ENCODE data around the gene AZIN2. TPM values are rescaled to one million over a fixed set of nuclear protein-coding genes. Genes with fewer than 3 reads are reported as not detected.

The AZIN2 gene
- total RNA-seq, 4 donors from 2014 or later, result 11.6 to 93.3 (median 42.0) TPM

GRCh38 chr1:33163621-33164519, 82.9 kb downstream of the AZIN2 start:
- WGBS, 2 donors (ENCODE audit: low coverage in 1 of 2), result 79 to 83% methylated on average over 1 to 13 of the region's 14 CpGs
- Histone ChIP-seq H3K4me3 (no peak overlapping the region), H3K4me1 (peaks cover 0 to 8% (median 0%) of the 10 kb centered on the region in 4 donors), H3K27ac (no peak overlapping the region), H3K36me3 (no peaks in the 10 kb centered on the region), H3K27me3 (no peaks in the 10 kb centered on the region), H3K9me3 (no peaks in the 10 kb centered on the region)
- DNase-seq, result no peak
- intact Hi-C loops (cut with DNase I; ENCODE audit: low total_unique reads) (no loop called here), in situ Hi-C loops (cut with MboI; ENCODE audit: low pct_ligation_motif_present in 1 of 4, low pct_unique_long_range_greater_than_20kb in 1 of 4, low sequenced_read_pairs in 3 of 4) (no loop called here)
- TF ChIP-seq EP300 (IDR thresholded peaks at IDR 0.05; ENCODE audit: low read depth) (no peak), POLR2A (IDR thresholded peaks at IDR 0.05) (no peak), POLR2AphosphoS5 (IDR thresholded peaks at IDR 0.05) (no peak), CTCF (IDR thresholded peaks at IDR 0.05) (no peak)

DNA sequence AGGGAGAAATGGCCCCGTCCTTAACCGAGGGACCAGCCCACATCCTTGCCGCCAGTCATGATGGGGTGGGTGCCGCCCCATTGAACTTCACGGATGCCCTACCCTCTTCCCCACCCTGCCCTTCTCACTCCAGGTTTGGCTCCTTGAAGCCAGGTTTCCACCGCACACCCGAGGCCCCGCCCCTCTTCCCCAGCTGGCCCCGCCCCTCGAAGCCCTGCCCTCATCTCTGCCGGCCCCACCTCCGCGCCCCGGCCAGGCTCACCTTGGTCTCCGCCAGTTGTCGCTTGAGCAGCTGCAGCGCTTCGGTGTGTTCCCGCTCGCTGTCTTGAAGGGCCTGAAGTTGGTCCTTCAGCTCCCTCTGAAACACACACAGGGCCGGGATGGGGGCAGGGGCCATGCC, 84.3 kb downstream of the AZIN2 start:
- Histone ChIP-seq H3K27me3 (no peaks in the 10 kb centered on the region), H3K27ac (no peak overlapping the region), H3K4me1 (peaks cover 0 to 8% (median 0%) of the 10 kb centered on the region in 4 donors), H3K36me3 (no peaks in the 10 kb centered on the region), H3K9me3 (no peaks in the 10 kb centered on the region), H3K4me3 (no peak overlapping the region)
- in situ Hi-C loops (cut with MboI; ENCODE audit: low pct_ligation_motif_present in 1 of 4, low pct_unique_long_range_greater_than_20kb in 1 of 4, low sequenced_read_pairs in 3 of 4), result no loop called here
- no peak for DNase-seq
- intact Hi-C loops (cut with DNase I; ENCODE audit: low total_unique reads), result no loop called here
- TF ChIP-seq CTCF (IDR thresholded peaks at IDR 0.05), result no peak
- TF ChIP-seq EP300 (IDR thresholded peaks at IDR 0.05; ENCODE audit: low read depth), result no peak
- TF ChIP-seq POLR2A (IDR thresholded peaks at IDR 0.05), result no peak
- TF ChIP-seq POLR2AphosphoS5 (IDR thresholded peaks at IDR 0.05), result no peak
- WGBS, 2 donors (ENCODE audit: low coverage in 1 of 2), result 80 to 87% methylated on average over 9 to 11 of the region's 21 CpGs

- WGBS, 2 donors (ENCODE audit: low coverage in 1 of 2), result 85 to 100% methylated on average over 2 to 6 of the region's 6 CpGs
- H3K27me3 ChIP-seq, result no peaks in the 10 kb centered on the region
- TF ChIP-seq POLR2AphosphoS5 (IDR thresholded peaks at IDR 0.05), result no peak
- no peak for TF ChIP-seq POLR2A (IDR thresholded peaks at IDR 0.05)
- no peak for TF ChIP-seq CTCF (IDR thresholded peaks at IDR 0.05)
- TF ChIP-seq EP300 (IDR thresholded peaks at IDR 0.05; ENCODE audit: low read depth), result no peak
- intact Hi-C loops (cut with DNase I; ENCODE audit: low total_unique reads) (no loop called here), in situ Hi-C loops (cut with MboI; ENCODE audit: low pct_ligation_motif_present in 1 of 4, low pct_unique_long_range_greater_than_20kb in 1 of 4, low sequenced_read_pairs in 3 of 4) (no loop called here)
- H3K4me3 ChIP-seq, result no peak overlapping the region
- DNase-seq, result no peak
- H3K4me1 ChIP-seq, result peaks cover 0 to 8% (median 0%) of the 10 kb centered on the region in 4 donors
- no peaks in the 10 kb centered on the region for H3K36me3 ChIP-seq
- no peaks in the 10 kb centered on the region for H3K9me3 ChIP-seq
- no peak overlapping the region for H3K27ac ChIP-seq
Measured at GRCh38 chr1:33165809-33166208, 84.9 kb downstream of the AZIN2 start.

- intact Hi-C loops (cut with DNase I; ENCODE audit: low total_unique reads) (no loop called here), in situ Hi-C loops (cut with MboI; ENCODE audit: low pct_ligation_motif_present in 1 of 4, low pct_unique_long_range_greater_than_20kb in 1 of 4, low sequenced_read_pairs in 3 of 4) (no loop called here)
- Histone ChIP-seq H3K9me3 (no peaks in the 10 kb centered on the region), H3K4me1 (no peaks in the 10 kb centered on the region), H3K4me3 (no peak overlapping the region), H3K36me3 (no peaks in the 10 kb centered on the region), H3K27ac (no peak overlapping the region), H3K27me3 (no peaks in the 10 kb centered on the region)
- WGBS, 2 donors (ENCODE audit: low coverage in 1 of 2), result 91 to 93% methylated on average over 3 to 4 of the region's 4 CpGs
- DNase-seq, result no peak
- TF ChIP-seq CTCF (IDR thresholded peaks at IDR 0.05) (no peak), EP300 (IDR thresholded peaks at IDR 0.05; ENCODE audit: low read depth) (no peak), POLR2AphosphoS5 (IDR thresholded peaks at IDR 0.05) (no peak), POLR2A (IDR thresholded peaks at IDR 0.05) (no peak)
Measured at GRCh38 chr1:33167650-33168447, 86.9 kb downstream of the AZIN2 start.
